Mesenchymal stem cell (in vitro differentiated cells and primary cell): ENCODE results near the gene RAPGEF4.

ENCODE experiments used
- DNase-seq: peaks from one replicate; pipeline ENCODE4 v3.0.0-alpha.2; 2013
- H2AFZ ChIP-seq: one replicate; pipeline ENCODE4 v1.6.1; 2013; ENCODE audit warnings: low read depth, mild to moderate bottlenecking, control low read depth, inconsistent platforms, low read length, moderate library complexity
- H2AK5ac ChIP-seq: 2 replicates; pipeline ENCODE4 v1.6.1; 2013; ENCODE audit warnings: low read length, moderate library complexity, mild to moderate bottlenecking, inconsistent platforms; ENCODE audit not compliant: severe bottlenecking
- H2BK120ac ChIP-seq: one replicate; pipeline ENCODE4 v1.6.1; 2013; ENCODE audit warnings: low read depth, mild to moderate bottlenecking, inconsistent platforms, low read length, moderate library complexity
- H2BK12ac ChIP-seq, 2 experiments: one replicate each; pipeline ENCODE4 v1.6.1; 2013; ENCODE audit warnings: inconsistent platforms in 2 of 2, low read length in 2 of 2, mild to moderate bottlenecking in 2 of 2, moderate library complexity in 2 of 2, control low read depth in 1 of 2
- H2BK15ac ChIP-seq: one replicate; pipeline ENCODE4 v1.6.1; 2013; ENCODE audit warnings: mild to moderate bottlenecking, low read depth, inconsistent platforms; ENCODE audit not compliant: poor library complexity, severe bottlenecking
- H2BK5ac ChIP-seq: 2 replicates; pipeline ENCODE4 v1.6.1; 2013; ENCODE audit warnings: low read depth, mild to moderate bottlenecking, low read length, control low read depth, inconsistent platforms; ENCODE audit not compliant: poor library complexity, severe bottlenecking
- H3K14ac ChIP-seq, 2 experiments: one replicate each; pipeline ENCODE4 v1.6.1; 2013; ENCODE audit warnings: inconsistent platforms in 2 of 2, low read length in 2 of 2, control low read depth in 1 of 2, mild to moderate bottlenecking in 1 of 2, moderate library complexity in 1 of 2
- H3K18ac ChIP-seq, 2 experiments: one replicate each; pipeline ENCODE4 v1.6.1; 2013; ENCODE audit warnings: inconsistent platforms in 2 of 2, low read length in 2 of 2, control low read depth in 1 of 2, low read depth in 1 of 2, mild to moderate bottlenecking in 1 of 2
- H3K23ac ChIP-seq, 2 experiments: one replicate each; pipeline ENCODE4 v1.6.1; 2013; ENCODE audit warnings: inconsistent platforms in 2 of 2, low read length in 2 of 2, mild to moderate bottlenecking in 2 of 2, moderate library complexity in 2 of 2, control low read depth in 1 of 2
- H3K27ac ChIP-seq: 2 replicates; pipeline ENCODE4 v1.5.1; 2013; ENCODE audit warnings: mild to moderate bottlenecking, moderate library complexity, low read length, control low read depth, inconsistent platforms; ENCODE audit not compliant: poor library complexity, severe bottlenecking
- H3K27me3 ChIP-seq, 2 experiments: 2 replicates each; pipeline versions ENCODE4 v1.6.1 to v1.7.0; 2013; ENCODE audit warnings: low read length in 2 of 2, mild to moderate bottlenecking in 2 of 2, moderate library complexity in 2 of 2, control low read depth in 1 of 2, inconsistent platforms in 1 of 2; ENCODE audit not compliant: control insufficient read depth in 1 of 2, insufficient read depth in 1 of 2
- H3K36me3 ChIP-seq, 2 experiments: 2 replicates each; pipeline versions ENCODE4 v1.6.1 to v1.7.0; 2013; ENCODE audit warnings: low read length in 2 of 2, control low read depth in 1 of 2, inconsistent platforms in 1 of 2, low read depth in 1 of 2, mild to moderate bottlenecking in 1 of 2; ENCODE audit not compliant: insufficient read depth in 2 of 2, control insufficient read depth in 1 of 2
- H3K4ac ChIP-seq, 2 experiments: one replicate each; pipeline ENCODE4 v1.6.1; 2013; ENCODE audit warnings: inconsistent platforms in 2 of 2, low read length in 2 of 2, mild to moderate bottlenecking in 2 of 2, moderate library complexity in 2 of 2, control low read depth in 1 of 2, low read depth in 1 of 2
- H3K4me1 ChIP-seq: 2 replicates; pipeline ENCODE4 v1.6.1; 2013; ENCODE audit warnings: low read depth, low read length, control low read depth; ENCODE audit not compliant: control insufficient read depth, insufficient read depth
- H3K4me2 ChIP-seq: 2 replicates; pipeline ENCODE4 v1.6.1; 2013; ENCODE audit warnings: low read length, mild to moderate bottlenecking, inconsistent platforms; ENCODE audit not compliant: poor library complexity, severe bottlenecking
- H3K4me3 ChIP-seq, 2 experiments: 2 replicates each; pipeline versions ENCODE4 v1.5.1 to v1.7.0; 2013; ENCODE audit warnings: low read length in 2 of 2, mild to moderate bottlenecking in 2 of 2, control low read depth in 1 of 2, low read depth in 1 of 2; ENCODE audit not compliant: insufficient read depth in 1 of 2
- H3K79me1 ChIP-seq: replicated peaks from 2 replicates; pipeline ENCODE4 v1.6.1; 2013; ENCODE audit warnings: mild to moderate bottlenecking, control low read depth, low read length, inconsistent platforms; ENCODE audit not compliant: poor library complexity, severe bottlenecking
- H3K9ac ChIP-seq: 2 replicates; pipeline ENCODE4 v1.7.0; 2013; ENCODE audit warnings: mild to moderate bottlenecking, low read length, moderate library complexity
- H3K9me3 ChIP-seq: 2 replicates; pipeline ENCODE4 v1.7.0; 2013; ENCODE audit warnings: mild to moderate bottlenecking, low read length; ENCODE audit not compliant: control insufficient read depth
- H4K8ac ChIP-seq: one replicate; pipeline ENCODE4 v1.6.1; 2013; ENCODE audit warnings: inconsistent platforms, mild to moderate bottlenecking, low read length, moderate library complexity
- H4K91ac ChIP-seq: one replicate; pipeline ENCODE4 v1.6.1; 2013; ENCODE audit warnings: mild to moderate bottlenecking, low read length, inconsistent platforms
- WGBS: methylation state at CpG from one replicate; pipeline ENCODE4 v1.1.7; 2013; ENCODE audit warnings: mixed read lengths; 5-methylcytosine and 5-hydroxymethylcytosine counted together

Gene RAPGEF4

GRCh38 chr2:172962824-172963223, 227.2 kb downstream of the RAPGEF4 start:
- Histone ChIP-seq H3K18ac (peak overlapping the region in 1 of 2 experiments; percentile 5), H3K4me1 (peaks cover 7% of the 10 kb centered on the region), H3K14ac (no peak overlapping the region), H2AFZ (no peak overlapping the region), H3K9me3 (no peaks in the 10 kb centered on the region), H3K4me2 (no peak overlapping the region), H2BK5ac (no peak overlapping the region), H4K91ac (no peak overlapping the region), H3K27me3 (no peaks in the 10 kb centered on the region), H3K36me3 (no peaks in the 10 kb centered on the region), H2AK5ac (no peak overlapping the region), H3K4ac (no peak overlapping the region), H2BK12ac (peak overlapping the region in 1 of 2 experiments; percentile 3), H4K8ac (no peak overlapping the region), H3K23ac (no peak overlapping the region), H3K27ac (no peak overlapping the region), H3K79me1 (no peaks in the 10 kb centered on the region), H2BK15ac (no peak overlapping the region), H2BK120ac (peak overlapping the region; percentile 55), H3K9ac (no peak overlapping the region), H3K4me3 (no peak overlapping the region)
- WGBS, result no CpG with 5 or more reads among the region's 2 CpGs
- peak; percentile 77 for DNase-seq

- 76% methylated on average over 3 of the region's 3 CpGs for WGBS
- Histone ChIP-seq H2BK5ac (no peak overlapping the region), H3K4me1 (peaks cover 10% of the 10 kb centered on the region), H3K4me2 (no peak overlapping the region), H4K8ac (no peak overlapping the region), H2AFZ (no peak overlapping the region), H3K23ac (no peak overlapping the region), H3K27me3 (no peaks in the 10 kb centered on the region), H2AK5ac (no peak overlapping the region), H2BK12ac (peak overlapping the region in 1 of 2 experiments; percentile 57), H3K9me3 (no peaks in the 10 kb centered on the region), H3K4ac (no peak overlapping the region), H4K91ac (no peak overlapping the region), H3K79me1 (no peaks in the 10 kb centered on the region), H3K18ac (peak overlapping the region; percentile 28 to 54), H2BK15ac (no peak overlapping the region), H3K14ac (no peak overlapping the region), H3K36me3 (no peaks in the 10 kb centered on the region), H3K4me3 (no peak overlapping the region), H2BK120ac (no peak overlapping the region), H3K9ac (no peak overlapping the region), H3K27ac (no peak overlapping the region)
- peak; percentile 60 for DNase-seq
Observed at GRCh38 chr2:172964511-172965139, 229.0 kb downstream of the RAPGEF4 start.

- H3K36me3 ChIP-seq, result no peaks in the 10 kb centered on the region
- no peak overlapping the region for H3K4me3 ChIP-seq
- H2AK5ac ChIP-seq, result no peak overlapping the region
- H3K23ac ChIP-seq, result peak overlapping the region in 1 of 2 experiments; percentile 79
- no peak overlapping the region for H3K27ac ChIP-seq
- H3K9me3 ChIP-seq, result no peaks in the 10 kb centered on the region
- 87% methylated on average over 7 of the region's 8 CpGs for WGBS
- no peak overlapping the region for H2BK15ac ChIP-seq
- no peak for DNase-seq
- peaks cover 10% of the 10 kb centered on the region for H3K4me1 ChIP-seq
- H4K91ac ChIP-seq, result no peak overlapping the region
- H2BK120ac ChIP-seq, result no peak overlapping the region
- H3K9ac ChIP-seq, result no peak overlapping the region
- H3K18ac ChIP-seq, result peak overlapping the region in 1 of 2 experiments; percentile 48
- no peak overlapping the region for H2BK12ac ChIP-seq
- H2AFZ ChIP-seq, result no peak overlapping the region
- no peak overlapping the region for H2BK5ac ChIP-seq
- H3K4ac ChIP-seq, result no peak overlapping the region
- H4K8ac ChIP-seq, result no peak overlapping the region
- no peaks in the 10 kb centered on the region for H3K79me1 ChIP-seq
- H3K4me2 ChIP-seq, result no peak overlapping the region
- H3K27me3 ChIP-seq, result no peaks in the 10 kb centered on the region
- peak overlapping the region in 1 of 2 experiments; percentile 62 for H3K14ac ChIP-seq
Observed at GRCh38 chr2:172965433-172966212, 230.0 kb downstream of the RAPGEF4 start.
